ENCODE data around the gene KCNN3. TPM values are rescaled to one million over a fixed set of nuclear protein-coding genes. Genes with fewer than 3 reads are reported as not detected.
A peak's percentile ranks its signal among the peaks of the same experiment; 100 is the strongest.

KCNN3 gene
- total RNA-seq, 6 donors from 2014 or later: 2.7 to 6.6 (median 3.7) TPM

GRCh38 chr1:154819628-154820590, 50.2 kb downstream of the KCNN3 start:
- 78 to 79% methylated on average over 6 to 7 of the region's 7 CpGs for WGBS, 2 donors
- no peaks in the 10 kb centered on the region for H3K4me1 ChIP-seq
- no peak for ATAC-seq (ENCODE audit: low FRiP score in 2 of 2)
- TF ChIP-seq EP300 (IDR thresholded peaks at IDR 0.05) (no peak), POLR2AphosphoS5 (IDR thresholded peaks at IDR 0.05) (no peak), CTCF (IDR thresholded peaks at IDR 0.05) (peak in 5 of 6 experiments; percentile 29 to 61 (median 32)), POLR2A (IDR thresholded peaks at IDR 0.05) (no peak)
- no peak for DNase-seq
- no peaks in the 10 kb centered on the region for H3K36me3 ChIP-seq
- no peaks in the 10 kb centered on the region for H3K27me3 ChIP-seq
- H3K27ac ChIP-seq: no peak overlapping the region
- no peaks in the 10 kb centered on the region for H3K9me3 ChIP-seq
- H3K4me3 ChIP-seq: no peak overlapping the region

GRCh38 chr1:154818911-154819310, 51.2 kb downstream of the KCNN3 start:
- WGBS, 2 donors: 91 to 96% methylated on average over 5 to 6 of the region's 6 CpGs
- ATAC-seq (ENCODE audit: low FRiP score in 2 of 2): no peak

DNA sequence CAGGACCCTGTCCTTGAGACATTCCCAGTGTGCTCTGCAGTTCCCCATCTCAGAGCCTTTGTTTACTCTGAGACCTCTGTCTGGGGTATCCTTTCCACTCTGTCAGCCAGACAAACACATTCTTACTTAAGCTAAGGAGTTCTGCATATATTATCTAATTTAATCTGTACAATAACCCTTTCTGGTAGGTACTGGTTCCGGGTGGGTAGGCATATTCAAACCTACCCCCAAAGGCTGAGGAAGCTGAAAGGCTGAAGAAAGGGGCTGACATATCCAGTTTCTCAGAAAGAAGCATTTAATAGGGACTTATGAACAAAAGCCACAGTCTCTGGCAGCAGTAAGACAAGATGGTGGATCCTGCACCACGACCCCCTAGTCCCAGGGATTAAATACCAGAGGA, 53.1 kb downstream of the KCNN3 start:
- DNase-seq: no peak
- no peaks in the 10 kb centered on the region for H3K27me3 ChIP-seq
- no peak for TF ChIP-seq EP300 (IDR thresholded peaks at IDR 0.05)
- TF ChIP-seq POLR2AphosphoS5 (IDR thresholded peaks at IDR 0.05): no peak
- TF ChIP-seq POLR2A (IDR thresholded peaks at IDR 0.05): no peak
- no peak for TF ChIP-seq CTCF (IDR thresholded peaks at IDR 0.05)
- H3K27ac ChIP-seq: no peak overlapping the region
- ATAC-seq (ENCODE audit: low FRiP score in 2 of 2): no peak
- 86 to 88% methylated on average over 2 of the region's 2 CpGs for WGBS, 2 donors
- no peaks in the 10 kb centered on the region for H3K9me3 ChIP-seq
- no peak overlapping the region for H3K4me3 ChIP-seq
- H3K36me3 ChIP-seq: no peaks in the 10 kb centered on the region
- H3K4me1 ChIP-seq: peaks cover 0 to 7% (median 4%) of the 10 kb centered on the region in 4 donors

More at GRCh38 chr1:154818911-154819310, 51.2 kb downstream of the KCNN3 start:
- Histone ChIP-seq H3K27ac (no peak overlapping the region), H3K4me1 (peaks cover 0 to under 1% (median 0%) of the 10 kb centered on the region in 4 donors), H3K27me3 (no peaks in the 10 kb centered on the region), H3K9me3 (no peaks in the 10 kb centered on the region), H3K36me3 (no peaks in the 10 kb centered on the region), H3K4me3 (no peak overlapping the region)
- TF ChIP-seq EP300 (IDR thresholded peaks at IDR 0.05) (no peak), POLR2AphosphoS5 (IDR thresholded peaks at IDR 0.05) (no peak), POLR2A (IDR thresholded peaks at IDR 0.05) (no peak), CTCF (IDR thresholded peaks at IDR 0.05) (no peak)
- no peak for DNase-seq

DNA sequence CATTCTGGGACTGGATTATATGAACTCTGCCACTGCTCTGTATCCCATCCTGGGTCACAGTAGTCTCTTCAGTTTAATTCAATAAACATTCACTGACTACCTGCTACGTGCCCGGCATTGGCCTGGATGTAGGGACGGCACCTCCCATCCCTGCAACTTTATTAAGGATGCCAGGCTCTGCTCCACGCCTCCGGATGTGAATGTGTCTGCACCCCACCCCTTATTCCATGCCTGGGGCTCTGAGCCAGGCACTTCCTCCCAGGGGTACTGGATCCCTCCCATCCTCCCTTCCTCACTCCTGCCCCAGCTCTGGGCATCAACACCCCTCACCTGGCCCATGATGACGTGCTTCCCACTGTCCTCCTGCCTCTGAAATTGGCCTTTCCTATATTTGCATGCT, 53.7 kb downstream of the KCNN3 start:
- no peak overlapping the region for H3K4me3 ChIP-seq
- no peak for DNase-seq
- WGBS, 2 donors: 66 to 70% methylated on average over 6 of the region's 6 CpGs

More for the DNA sequence above, 53.7 kb downstream of the KCNN3 start:
- H3K27ac ChIP-seq: no peak overlapping the region
- H3K4me1 ChIP-seq: peaks cover 0 to 7% (median 4%) of the 10 kb centered on the region in 4 donors
- TF ChIP-seq POLR2A (IDR thresholded peaks at IDR 0.05) (no peak), EP300 (IDR thresholded peaks at IDR 0.05) (no peak), CTCF (IDR thresholded peaks at IDR 0.05) (no peak), POLR2AphosphoS5 (IDR thresholded peaks at IDR 0.05) (no peak)
- H3K9me3 ChIP-seq: no peaks in the 10 kb centered on the region
- ATAC-seq (ENCODE audit: low FRiP score in 2 of 2): no peak
- no peaks in the 10 kb centered on the region for H3K27me3 ChIP-seq
- no peaks in the 10 kb centered on the region for H3K36me3 ChIP-seq
